ENCODE results near the gene FAM149B1.

Gene FAM149B1

GRCh38 chr10:73287441-73287840 is 119.5 kb downstream of the FAM149B1 start:
- no peak for DNase-seq (ENCODE audit: low spot score)

- no peak for DNase-seq (ENCODE audit: low spot score)
Observed at GRCh38 chr10:73289958-73290357, 122.0 kb downstream of the FAM149B1 start.

GRCh38 chr10:73293461-73293860 is 125.5 kb downstream of the FAM149B1 start:
- DNase-seq (ENCODE audit: low spot score), result no peak

Measured in cerebellar cortex (tissue), 1 donor.